ENCODE data around the gene RHOJ.
"Not testable (repeated sequence)": the region's sequence is repeated elsewhere in the genome, so short reads cannot be mapped to it uniquely, and the experiment has no call there.

Gene RHOJ

GRCh38 chr14:63204407-63205043, at the start of gene RHOJ:
Gene RHOJ (plus strand): TSS chr14:63204443. CDS start chr14:63204870, 427 bp downstream.
- no peak for DNase-seq (ENCODE audit: low spot score)

GRCh38 chr14:63155511-63156185, 48.6 kb upstream of the RHOJ start:
- no peak for DNase-seq (ENCODE audit: low spot score)

GRCh38 chr14:63157195-63157594, 47.0 kb upstream of the RHOJ start:
- no peak for DNase-seq (ENCODE audit: low spot score)

- DNase-seq (ENCODE audit: low spot score): no peak
Measured at GRCh38 chr14:63163306-63163705, 40.9 kb upstream of the RHOJ start.

- DNase-seq (ENCODE audit: low spot score): no peak
Measured at GRCh38 chr14:63164108-63164683, 40.0 kb upstream of the RHOJ start.

GRCh38 chr14:63165267-63165666, 39.0 kb upstream of the RHOJ start:
- DNase-seq (ENCODE audit: low spot score): not testable (repeated sequence)

- no peak for DNase-seq (ENCODE audit: low spot score)
Measured at GRCh38 chr14:63167044-63167443, 37.2 kb upstream of the RHOJ start.

- DNase-seq (ENCODE audit: low spot score): no peak
Measured at GRCh38 chr14:63174760-63175191, 29.5 kb upstream of the RHOJ start.

GRCh38 chr14:63175531-63175930, 28.7 kb upstream of the RHOJ start:
- DNase-seq (ENCODE audit: low spot score): no peak

- DNase-seq (ENCODE audit: low spot score): no peak
Measured at GRCh38 chr14:63178912-63179311, 25.3 kb upstream of the RHOJ start.

- no peak for DNase-seq (ENCODE audit: low spot score)
Measured at GRCh38 chr14:63179383-63179782, 24.9 kb upstream of the RHOJ start.

GRCh38 chr14:63180011-63180410, 24.2 kb upstream of the RHOJ start:
- DNase-seq (ENCODE audit: low spot score): no peak

- no peak for DNase-seq (ENCODE audit: low spot score)
Measured at GRCh38 chr14:63182968-63183367, 21.3 kb upstream of the RHOJ start.

- no peak for DNase-seq (ENCODE audit: low spot score)
Measured at GRCh38 chr14:63186453-63186852, 17.8 kb upstream of the RHOJ start.

- DNase-seq (ENCODE audit: low spot score): no peak
Measured at GRCh38 chr14:63191211-63191610, 13.0 kb upstream of the RHOJ start.

- DNase-seq (ENCODE audit: low spot score): no peak
Measured at GRCh38 chr14:63192085-63192484, 12.2 kb upstream of the RHOJ start.

- DNase-seq (ENCODE audit: low spot score): no peak
Measured at GRCh38 chr14:63193236-63193635, 11.0 kb upstream of the RHOJ start.

GRCh38 chr14:63200035-63200740, 4.1 kb upstream of the RHOJ start:
- no peak for DNase-seq (ENCODE audit: low spot score)

GRCh38 chr14:63200767-63201166, 3.5 kb upstream of the RHOJ start:
- no peak for DNase-seq (ENCODE audit: low spot score)

GRCh38 chr14:63203015-63203414, 1.2 kb upstream of the RHOJ start:
- DNase-seq (ENCODE audit: low spot score): no peak

- DNase-seq (ENCODE audit: low spot score): no peak
Measured at GRCh38 chr14:63203618-63204406, 431 bp upstream of the RHOJ start.

GRCh38 chr14:63205044-63205575, 867 bp downstream of the RHOJ start:
- no peak for DNase-seq (ENCODE audit: low spot score)

Measured in hematopoietic multipotent progenitor cell treated with erythropoietin and hydrocortisone succinate and interleukin-3 and kit ligand, for 15 days (in vitro differentiated cells).